CD14-positive monocyte (primary cell): ENCODE measurements around the gene CCDC3. TPM values are rescaled to one million over a fixed set of nuclear protein-coding genes. Genes with fewer than 3 reads are reported as not detected.

ENCODE experiments used
- DNase-seq, 3 donors: peaks; one replicate each; pipeline ENCODE4 v3.0.0-alpha.2; 2011 to 2022
- H2AFZ ChIP-seq: 2 replicates; pipeline ENCODE4 v1.6.0; 2012; ENCODE audit warnings: mild to moderate bottlenecking, low read depth, low read length, inconsistent platforms; ENCODE audit not compliant: insufficient read depth, poor library complexity, severe bottlenecking
- H3K27ac ChIP-seq, 2 donors: 1 replicate in 1 of 2; 2 replicates in 1 of 2; pipeline ENCODE4 v1.5.1; 2012 to 2013; ENCODE audit warnings: low read length in 2 of 2, control low read depth in 1 of 2, inconsistent platforms in 1 of 2, low read depth in 1 of 2, mild to moderate bottlenecking in 1 of 2
- H3K27me3 ChIP-seq, 2 donors: one replicate each; pipeline versions ENCODE4 v1.6.0 to v1.6.1; 2011 to 2013; ENCODE audit warnings: low read length in 2 of 2; ENCODE audit not compliant: control insufficient read depth in 2 of 2, insufficient read depth in 2 of 2
- H3K36me3 ChIP-seq, 2 donors: replicated peaks in 1 of 2; 1 replicate in 1 of 2; 2 replicates in 1 of 2; pipeline versions ENCODE4 v1.5.1 to v1.6.1; 2012 to 2013; ENCODE audit warnings: low read length in 2 of 2, control low read depth in 1 of 2, inconsistent platforms in 1 of 2, mild to moderate bottlenecking in 1 of 2; ENCODE audit not compliant: insufficient read depth in 2 of 2, control insufficient read depth in 1 of 2
- H3K4me1 ChIP-seq, 2 donors: 1 replicate in 1 of 2; 2 replicates in 1 of 2; pipeline versions ENCODE4 v1.5.1 to v1.6.1; 2012 to 2013; ENCODE audit warnings: low read length in 2 of 2, control low read depth in 1 of 2, inconsistent platforms in 1 of 2, mild to moderate bottlenecking in 1 of 2, moderate library complexity in 1 of 2; ENCODE audit not compliant: insufficient read depth in 2 of 2, control insufficient read depth in 1 of 2
- H3K4me2 ChIP-seq: replicated peaks from 2 replicates; pipeline ENCODE3; 2012; ENCODE audit warnings: low read length, moderate library complexity, mild to moderate bottlenecking; ENCODE audit not compliant: poor library complexity, severe bottlenecking; ENCODE audit errors: extremely low read depth
- H3K4me3 ChIP-seq, 3 experiments: fragments of 200-600 bp in 1 of 3; sonication (generic) in 1 of 3; replicated peaks in 1 of 3; 1 replicate in 2 of 3; 2 replicates in 1 of 3; pipeline ENCODE4 v1.5.1; 2011 to 2013; ENCODE audit warnings: low read length in 3 of 3, mild to moderate bottlenecking in 3 of 3, control low read depth in 2 of 3, low read depth in 2 of 3, inconsistent platforms in 1 of 3, moderate library complexity in 1 of 3
- H3K79me2 ChIP-seq: 2 replicates; pipeline ENCODE4 v1.6.0; 2012; ENCODE audit warnings: mild to moderate bottlenecking, control low read depth, inconsistent platforms, low read length, moderate library complexity; ENCODE audit not compliant: insufficient read depth
- H3K9ac ChIP-seq: 2 replicates; pipeline ENCODE4 v1.6.0; 2017; ENCODE audit warnings: low read length, mild to moderate bottlenecking; ENCODE audit not compliant: insufficient read depth, poor library complexity, severe bottlenecking
- H3K9me3 ChIP-seq, 2 donors: replicated peaks in 1 of 2; 1 replicate in 1 of 2; 2 replicates in 1 of 2; pipeline versions ENCODE4 v1.5.1 to v1.6.1; 2012 to 2013; ENCODE audit warnings: low read length in 2 of 2, control low read depth in 1 of 2; ENCODE audit not compliant: control insufficient read depth in 1 of 2, insufficient read depth in 1 of 2
- H4K20me1 ChIP-seq: 2 replicates; pipeline ENCODE4 v1.6.0; 2012; ENCODE audit warnings: mild to moderate bottlenecking, low read length, control low read depth, moderate library complexity; ENCODE audit not compliant: insufficient read depth
- H3K27ac Mint-ChIP-seq, 7 donors: one replicate each; pipeline ENCODE4 v1.8.0; 2020; ENCODE audit warnings: mild to moderate bottlenecking in 7 of 7, mixed read lengths in 7 of 7, moderate library complexity in 6 of 7, inconsistent platforms in 2 of 7
- H3K27me3 Mint-ChIP-seq, 3 donors: one replicate each; pipeline ENCODE4 v1.8.0; 2021 to 2022; ENCODE audit warnings: low read depth in 3 of 3, mild to moderate bottlenecking in 3 of 3, mixed read lengths in 3 of 3, moderate library complexity in 3 of 3, inconsistent platforms in 1 of 3
- H3K36me3 Mint-ChIP-seq, 2 donors: one replicate each; pipeline ENCODE4 v1.8.0; 2020; ENCODE audit warnings: mixed read lengths in 2 of 2, inconsistent platforms in 1 of 2, mild to moderate bottlenecking in 1 of 2
- H3K4me1 Mint-ChIP-seq: one replicate; pipeline ENCODE4 v1.8.0; 2020; ENCODE audit warnings: mild to moderate bottlenecking, mixed read lengths
- H3K4me3 Mint-ChIP-seq, 2 donors: one replicate each; pipeline ENCODE4 v1.8.0; 2020; ENCODE audit warnings: mild to moderate bottlenecking in 2 of 2, mixed read lengths in 2 of 2, moderate library complexity in 1 of 2
- H3K9me3 Mint-ChIP-seq, 7 donors: one replicate each; pipeline ENCODE4 v1.8.0; 2020 to 2022; ENCODE audit warnings: mixed read lengths in 7 of 7, mild to moderate bottlenecking in 6 of 7, moderate library complexity in 6 of 7, inconsistent platforms in 2 of 7
- WGBS: methylation state at CpG from one replicate; pipeline ENCODE4 v1.1.5; 2013; ENCODE audit warnings: missing lambda C conversion rate; ENCODE audit not compliant: insufficient coverage; 5-methylcytosine and 5-hydroxymethylcytosine counted together
- intact Hi-C, 2 donors: fragments of 100-400 bp; cut with micrococcal nuclease; formaldehyde crosslinking; loops; one replicate each; pipeline versions ENCODE4 v1.15.0 to v1.15.1; 2023
- polyA plus RNA-seq, 3 donors: library from polyadenylated mRNA; depleted of rRNA in 1 of 3; unstranded in 2 of 3; stranded (reverse) in 1 of 3; fragments of 300-500 nt in 2 of 3; fragments of >200 nt in 1 of 3; fragmentation: Illumina TruSeq in 2 of 3; gene quantifications; 1 replicate in 2 of 3; 2 replicates in 1 of 3; pipeline ENCODE4 v1.2.3, GENCODE V29; 2012 to 2021
- TF ChIP-seq, protein P1 (sequence below): fragments of 200-600 bp; IDR thresholded peaks from one replicate; pipeline ENCODE4 v1.8.0; 2022; ENCODE audit warnings: antibody characterized with exemption, mild to moderate bottlenecking

The CCDC3 gene
- polyA plus RNA-seq, 3 donors = not detected

DNA sequence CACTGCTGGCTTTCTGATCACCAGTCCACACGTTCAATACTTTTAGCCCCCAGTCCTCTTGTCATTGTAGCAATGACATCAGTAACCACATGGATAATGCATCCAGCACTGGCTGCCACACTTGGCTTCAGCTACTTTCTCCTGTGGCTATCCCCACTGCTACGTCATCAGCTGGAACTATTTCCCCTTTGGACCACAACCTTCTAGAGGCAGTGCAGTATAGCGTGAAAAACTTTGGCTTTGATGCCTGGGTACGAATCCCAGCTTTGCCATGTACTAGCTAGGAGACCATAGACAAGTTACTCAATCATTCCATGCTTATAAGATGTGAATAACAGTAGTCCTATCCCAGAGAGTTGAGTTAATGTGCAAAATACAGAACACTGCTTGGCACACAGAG is 63.2 kb downstream of the CCDC3 start:
- Histone ChIP-seq H3K9ac (no peak overlapping the region), H3K9me3 (no peaks in the 10 kb centered on the region), H2AFZ (no peak overlapping the region), H3K36me3 (no peaks in the 10 kb centered on the region), H3K79me2 (no peaks in the 10 kb centered on the region), H3K27ac (no peak overlapping the region), H3K27me3 (no peaks in the 10 kb centered on the region), H3K4me3 (no peak overlapping the region), H3K4me2 (no peak overlapping the region), H4K20me1 (no peaks in the 10 kb centered on the region), H3K4me1 (no peaks in the 10 kb centered on the region)
- peaks cover 0 to 3% (median 2%) of the 10 kb centered on the region in 3 donors for H3K27me3 Mint-ChIP-seq
- 100% methylated on average over 1 of the region's 4 CpGs for WGBS
- TF ChIP-seq, protein P1, sequence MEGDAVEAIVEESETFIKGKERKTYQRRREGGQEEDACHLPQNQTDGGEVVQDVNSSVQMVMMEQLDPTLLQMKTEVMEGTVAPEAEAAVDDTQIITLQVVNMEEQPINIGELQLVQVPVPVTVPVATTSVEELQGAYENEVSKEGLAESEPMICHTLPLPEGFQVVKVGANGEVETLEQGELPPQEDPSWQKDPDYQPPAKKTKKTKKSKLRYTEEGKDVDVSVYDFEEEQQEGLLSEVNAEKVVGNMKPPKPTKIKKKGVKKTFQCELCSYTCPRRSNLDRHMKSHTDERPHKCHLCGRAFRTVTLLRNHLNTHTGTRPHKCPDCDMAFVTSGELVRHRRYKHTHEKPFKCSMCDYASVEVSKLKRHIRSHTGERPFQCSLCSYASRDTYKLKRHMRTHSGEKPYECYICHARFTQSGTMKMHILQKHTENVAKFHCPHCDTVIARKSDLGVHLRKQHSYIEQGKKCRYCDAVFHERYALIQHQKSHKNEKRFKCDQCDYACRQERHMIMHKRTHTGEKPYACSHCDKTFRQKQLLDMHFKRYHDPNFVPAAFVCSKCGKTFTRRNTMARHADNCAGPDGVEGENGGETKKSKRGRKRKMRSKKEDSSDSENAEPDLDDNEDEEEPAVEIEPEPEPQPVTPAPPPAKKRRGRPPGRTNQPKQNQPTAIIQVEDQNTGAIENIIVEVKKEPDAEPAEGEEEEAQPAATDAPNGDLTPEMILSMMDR = no peak
- peaks cover 2 to 8% (median 5%) of the 10 kb centered on the region in 7 donors for H3K9me3 Mint-ChIP-seq
- intact Hi-C loops = no loop called here
- peaks cover 5% of the 10 kb centered on the region for H3K4me1 Mint-ChIP-seq
- H3K36me3 Mint-ChIP-seq = no peaks in the 10 kb centered on the region
- no peak overlapping the region for H3K4me3 Mint-ChIP-seq
- no peak for DNase-seq
- H3K27ac Mint-ChIP-seq = no peak overlapping the region

DNA sequence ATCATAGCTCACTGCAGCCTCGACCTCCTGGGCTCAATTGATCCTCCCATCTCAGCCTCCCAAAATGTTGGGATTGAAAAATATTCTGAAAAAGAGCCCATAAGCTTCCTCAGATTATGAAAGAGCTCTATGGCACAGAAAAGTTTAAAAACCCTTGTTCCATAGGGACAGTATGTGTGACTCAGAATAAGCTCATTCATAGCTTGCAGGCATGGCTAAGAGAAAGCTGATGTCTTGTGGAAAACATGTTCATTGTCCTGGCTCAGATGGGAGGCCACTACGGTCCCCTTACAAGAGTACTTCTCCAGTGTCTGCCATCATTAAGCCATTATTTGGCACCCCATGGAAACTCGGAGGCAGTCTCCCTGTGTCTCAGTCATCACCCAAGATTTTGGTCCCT is 64.0 kb downstream of the CCDC3 start:
- Mint-ChIP-seq H3K36me3 (no peaks in the 10 kb centered on the region), H3K27me3 (peaks cover 0 to 3% (median 2%) of the 10 kb centered on the region in 3 donors), H3K9me3 (peaks cover 2 to 9% (median 6%) of the 10 kb centered on the region in 7 donors), H3K4me1 (peaks cover 5% of the 10 kb centered on the region), H3K27ac (no peak overlapping the region), H3K4me3 (no peak overlapping the region)
- Histone ChIP-seq H3K9ac (no peak overlapping the region), H3K4me3 (no peak overlapping the region), H2AFZ (no peak overlapping the region), H3K4me1 (no peaks in the 10 kb centered on the region), H3K36me3 (no peaks in the 10 kb centered on the region), H4K20me1 (no peaks in the 10 kb centered on the region), H3K9me3 (no peaks in the 10 kb centered on the region), H3K27me3 (no peaks in the 10 kb centered on the region), H3K4me2 (no peak overlapping the region), H3K27ac (no peak overlapping the region), H3K79me2 (no peaks in the 10 kb centered on the region)
- intact Hi-C loops = no loop called here
- DNase-seq = no peak
- 86% methylated on average over 2 of the region's 3 CpGs for WGBS
- TF ChIP-seq, protein P1 = no peak
